IPS DF 4.7 (cell line): ENCODE measurements around the gene KRTAP12-4.
"Not testable (repeated sequence)": the region's sequence is repeated elsewhere in the genome, so short reads cannot be mapped to it uniquely, and the experiment has no call there.

Experiments used
- DNase-seq: peaks from one replicate; pipeline ENCODE4 v3.0.0-alpha.2; 2013; ENCODE audit warnings: low spot score; ENCODE audit errors: extremely low read depth

Gene KRTAP12-4

GRCh38 chr21:44657635-44658540, 3.4 kb upstream of the KRTAP12-4 start, which contains the start of gene KRTAP12-3:
TSS of gene KRTAP12-3 (plus strand) at chr21:44657932. CDS start at chr21:44657980, 48 bp downstream.
- DNase-seq = no peak

GRCh38 chr21:44656868-44657267, 2.4 kb upstream of the KRTAP12-4 start:
- DNase-seq = no peak

DNA sequence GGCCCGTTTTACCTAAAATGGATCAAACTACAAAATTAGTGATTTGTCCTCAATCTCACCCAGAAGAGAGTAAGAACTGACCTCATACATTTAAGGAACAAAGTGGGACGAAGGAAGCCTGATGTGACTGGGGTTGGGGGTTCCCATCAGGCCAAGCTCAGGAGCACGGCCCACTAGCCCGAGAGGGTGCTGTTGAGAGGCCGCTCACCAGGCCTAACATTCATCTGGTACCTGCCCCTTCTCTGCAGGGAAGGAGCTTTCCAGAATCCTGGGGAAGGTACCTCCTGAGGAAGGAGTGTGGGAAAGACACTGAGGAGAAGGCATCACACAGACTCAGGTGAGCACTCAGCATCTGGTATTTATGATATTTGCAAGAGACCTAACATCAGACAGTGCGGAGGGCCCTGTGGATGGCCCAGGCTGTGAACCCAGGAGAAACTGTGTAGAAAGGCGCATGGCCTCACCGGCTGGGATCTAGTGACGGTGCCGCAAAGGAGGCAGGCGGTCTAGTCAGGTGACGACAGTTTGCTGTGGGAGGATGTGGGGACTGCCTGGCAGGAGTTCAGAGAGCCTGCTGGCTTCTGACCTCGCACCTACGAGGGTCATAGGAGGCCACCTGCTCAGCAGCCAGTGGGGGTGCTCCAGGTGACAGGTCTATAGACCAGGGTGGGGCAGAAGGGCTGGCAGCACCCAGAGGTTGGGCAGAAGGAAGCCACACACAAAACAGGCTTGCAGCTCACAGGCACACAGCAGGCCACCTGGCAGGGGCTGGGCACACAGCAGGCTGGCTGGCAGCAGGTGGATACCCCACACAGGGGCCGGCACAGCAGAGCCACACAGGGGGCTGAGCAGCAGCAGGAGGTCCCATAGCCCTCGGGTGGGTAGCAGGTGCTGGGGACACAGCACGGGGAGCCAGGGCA, 543 bp downstream of the KRTAP12-4 start:
- no peak for DNase-seq

DNA sequence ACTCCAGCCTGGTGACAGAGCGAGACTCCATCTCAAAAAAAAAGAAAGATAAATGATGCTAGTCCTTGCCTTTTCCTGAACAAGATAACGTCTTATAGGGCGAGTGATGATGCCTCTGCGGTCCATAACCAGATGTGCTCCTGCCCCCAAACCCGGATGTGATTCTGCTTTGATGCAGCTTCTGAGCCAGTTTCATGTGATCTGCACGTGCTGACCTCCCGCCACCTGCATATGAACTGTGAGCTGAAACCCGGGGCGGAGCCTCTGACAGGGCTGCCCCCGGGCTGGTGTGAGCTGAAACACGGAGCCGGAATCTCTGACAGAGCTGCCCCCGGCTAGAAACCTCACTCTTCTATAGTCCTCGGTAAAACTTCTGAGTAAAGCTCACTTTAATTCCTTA, 1.3 kb downstream of the KRTAP12-4 start:
- no peak for DNase-seq

DNA sequence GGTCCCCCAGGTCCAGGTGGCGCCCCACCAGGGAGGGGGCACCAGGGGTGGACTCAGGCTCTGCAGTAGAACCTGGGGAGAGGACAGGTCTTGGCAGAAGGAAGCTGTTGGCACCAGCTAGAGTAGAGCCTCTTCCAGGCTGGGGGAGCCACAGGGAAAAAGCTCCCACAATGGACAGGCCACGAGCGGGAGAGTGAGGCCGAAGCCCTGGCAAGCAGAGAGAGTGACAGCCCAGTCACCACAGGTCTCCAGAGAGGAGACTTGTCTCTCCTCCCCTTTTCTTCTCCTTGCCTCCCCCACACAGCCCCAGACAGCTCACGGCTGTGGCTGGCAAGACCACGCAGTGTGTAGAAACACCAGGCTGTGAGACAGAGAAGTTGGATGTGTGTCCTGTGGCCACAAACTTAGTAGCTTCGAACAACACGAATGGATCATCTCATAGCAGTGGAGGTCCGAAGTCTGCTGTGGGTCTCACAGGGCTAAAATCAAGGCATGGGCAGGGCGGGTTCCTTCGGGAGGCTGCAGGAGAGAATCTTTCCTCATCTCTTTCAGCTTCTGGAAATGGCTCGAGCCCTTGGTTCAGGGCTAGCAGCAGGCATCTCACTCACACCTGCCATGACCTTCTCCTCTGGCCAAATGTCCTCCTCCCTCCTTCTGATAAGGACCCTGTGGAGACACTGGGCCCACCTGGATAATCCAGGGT, 3.3 kb downstream of the KRTAP12-4 start:
- DNase-seq = no peak

GRCh38 chr21:44650265-44650972, 4.0 kb downstream of the KRTAP12-4 start:
- DNase-seq = no peak

DNA sequence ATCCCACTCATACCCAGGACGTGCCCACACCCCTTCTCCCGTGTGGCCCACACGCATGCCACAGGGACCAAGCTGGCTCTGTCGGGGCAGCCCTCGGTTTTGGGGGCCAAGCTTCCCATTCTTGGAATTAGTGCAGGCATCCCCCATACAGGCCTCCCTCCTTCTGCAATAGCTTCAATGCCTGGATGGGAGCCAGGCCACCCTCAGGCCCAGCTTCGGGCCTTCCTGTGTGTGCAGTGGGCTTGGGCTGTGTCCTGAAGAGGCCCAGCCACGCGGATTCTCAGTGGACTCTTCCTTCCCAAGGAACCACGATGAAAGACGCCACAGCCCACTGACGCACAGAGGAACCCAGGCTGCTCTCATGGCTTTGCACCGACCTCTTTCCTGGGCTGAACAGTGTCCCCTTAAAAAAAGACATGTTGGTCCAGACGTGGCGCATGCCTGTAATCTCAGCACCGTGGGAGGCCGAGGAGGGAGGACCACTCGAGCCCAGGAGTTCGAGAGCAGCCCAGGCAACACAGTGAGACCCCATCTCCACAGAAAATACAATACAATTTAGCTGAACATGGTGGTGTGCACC, 4.8 kb downstream of the KRTAP12-4 start:
- no peak for DNase-seq

- DNase-seq = no peak
Measured at GRCh38 chr21:44648557-44649311, 5.7 kb downstream of the KRTAP12-4 start.

DNA sequence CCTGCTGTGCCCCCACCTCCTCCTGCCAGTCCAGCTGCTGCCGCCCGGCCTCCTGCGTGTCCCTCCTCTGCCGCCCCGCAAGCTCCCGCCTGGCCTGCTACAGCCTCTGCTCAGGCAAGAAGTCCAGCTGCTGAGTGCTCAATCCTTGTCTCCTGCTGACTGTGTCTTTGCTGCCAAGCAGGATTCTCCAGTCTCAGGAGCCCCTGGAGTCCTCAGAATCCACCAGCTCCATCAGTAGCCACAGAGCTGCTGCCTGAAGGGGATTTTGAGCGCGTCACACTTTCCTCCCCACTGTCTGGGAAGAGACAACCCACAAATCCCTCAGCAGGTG, 7.3 kb downstream of the KRTAP12-4 start:
- DNase-seq = no peak

DNA sequence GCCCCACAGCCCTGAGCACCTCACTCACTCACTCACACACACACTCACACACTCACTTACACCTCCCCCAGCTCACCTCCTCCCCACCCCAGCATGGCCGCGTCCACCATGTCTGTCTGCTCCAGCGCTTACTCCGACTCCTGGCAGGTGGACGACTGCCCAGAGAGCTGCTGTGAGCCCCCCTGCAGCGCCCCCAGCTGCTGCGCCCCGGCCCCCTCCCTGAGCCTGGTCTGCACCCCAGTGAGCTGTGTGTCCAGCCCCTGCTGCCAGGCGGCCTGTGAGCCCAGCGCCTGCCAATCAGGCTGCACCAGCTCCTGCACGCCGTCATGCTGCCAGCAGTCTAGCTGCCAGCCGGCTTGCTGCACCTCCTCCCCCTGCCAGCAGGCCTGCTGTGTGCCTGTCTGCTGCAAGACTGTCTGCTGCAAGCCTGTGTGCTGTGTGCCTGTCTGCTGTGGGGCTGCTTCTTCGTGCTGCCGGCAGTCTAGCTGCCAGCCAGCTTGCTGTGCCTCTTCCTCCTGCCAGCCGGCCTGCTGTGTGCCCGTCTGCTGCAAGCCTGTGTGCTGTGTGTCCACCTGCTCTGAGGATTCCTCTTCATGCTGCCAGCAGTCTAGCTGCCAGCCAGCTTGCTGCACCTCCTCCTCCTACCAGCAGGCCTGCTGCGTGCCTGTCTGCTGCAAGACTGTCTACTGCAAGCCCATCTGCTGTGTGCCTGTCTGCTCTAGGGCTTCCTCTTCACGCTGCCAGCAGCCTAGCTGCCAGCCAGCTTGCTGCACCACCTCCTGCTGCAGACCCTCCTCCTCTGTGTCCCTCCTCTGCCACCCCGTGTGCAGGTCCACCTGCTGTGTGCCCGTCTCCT, 7.9 kb downstream of the KRTAP12-4 start, which contains the start of gene KRTAP10-11:
TSS of gene KRTAP10-11 (plus strand) at position 49 of the 856 bp plus-strand sequence. CDS start at position 94, 45 bp downstream.
- not testable (repeated sequence) for DNase-seq

GRCh38 chr21:44644878-44645277, 9.6 kb downstream of the KRTAP12-4 start:
- no peak for DNase-seq

DNA sequence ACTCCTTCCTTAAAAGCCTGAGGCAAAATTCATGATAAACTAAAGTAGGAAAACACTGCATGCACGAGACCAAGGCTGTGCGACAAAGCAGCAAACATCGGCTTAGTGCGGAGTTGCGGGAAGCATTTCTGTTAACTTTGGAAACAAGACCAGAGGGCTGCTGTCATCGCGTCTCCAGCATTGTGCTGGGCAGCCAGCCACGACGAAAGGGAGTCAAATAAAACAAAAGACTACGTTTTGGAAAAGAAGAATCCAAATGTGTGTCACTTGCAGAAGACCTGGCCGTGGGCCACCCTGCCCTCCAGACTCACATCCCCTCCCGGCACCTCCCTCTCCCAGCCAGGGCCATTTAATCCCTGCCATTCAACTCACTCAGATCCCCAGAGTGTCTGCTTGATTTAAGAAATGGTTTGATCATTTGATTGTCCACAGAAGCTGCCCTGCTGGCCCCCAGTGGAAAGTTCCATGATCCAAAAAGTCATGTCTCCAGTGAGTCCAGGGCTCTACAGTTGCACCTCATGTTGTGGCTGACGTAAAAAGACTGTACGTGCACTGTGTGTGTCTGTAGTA, 10.6 kb downstream of the KRTAP12-4 start:
- DNase-seq = no peak

DNA sequence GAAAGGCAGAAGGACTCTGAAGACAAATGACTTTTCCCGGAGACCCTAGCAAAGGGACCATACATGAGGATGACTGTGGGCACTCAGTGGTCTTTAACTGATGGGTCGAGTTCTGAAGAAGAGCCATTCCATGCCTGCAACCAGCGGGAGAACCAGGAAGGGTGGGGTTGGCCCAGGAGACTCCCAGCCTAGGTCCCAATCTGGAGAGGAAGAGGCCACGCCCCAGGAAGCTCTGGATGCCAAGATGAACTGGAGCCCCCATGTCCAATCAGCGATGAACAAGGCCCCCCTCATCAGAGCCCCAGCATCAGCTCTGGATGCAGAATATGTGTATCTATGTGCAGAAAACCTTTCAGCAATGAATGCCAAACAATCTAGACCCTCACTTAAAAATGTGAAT, 13.7 kb downstream of the KRTAP12-4 start:
- DNase-seq = no peak

DNA sequence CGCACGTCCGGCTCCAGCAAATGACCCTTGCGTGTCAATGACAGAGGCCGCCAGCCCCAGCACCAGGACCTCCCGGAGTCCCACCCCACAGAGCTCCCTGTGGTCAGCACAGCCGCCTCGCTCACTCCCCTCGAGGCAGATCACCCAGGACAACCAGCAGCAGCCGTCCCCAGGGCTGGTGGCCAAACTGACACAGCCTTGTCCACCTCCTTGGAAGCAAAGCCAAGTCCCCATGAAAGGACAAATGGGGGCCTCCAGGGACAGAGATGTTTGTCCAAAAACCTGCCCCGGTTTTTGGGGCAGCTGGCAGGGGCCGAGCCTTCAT, 15.2 kb downstream of the KRTAP12-4 start:
- no peak for DNase-seq

DNA sequence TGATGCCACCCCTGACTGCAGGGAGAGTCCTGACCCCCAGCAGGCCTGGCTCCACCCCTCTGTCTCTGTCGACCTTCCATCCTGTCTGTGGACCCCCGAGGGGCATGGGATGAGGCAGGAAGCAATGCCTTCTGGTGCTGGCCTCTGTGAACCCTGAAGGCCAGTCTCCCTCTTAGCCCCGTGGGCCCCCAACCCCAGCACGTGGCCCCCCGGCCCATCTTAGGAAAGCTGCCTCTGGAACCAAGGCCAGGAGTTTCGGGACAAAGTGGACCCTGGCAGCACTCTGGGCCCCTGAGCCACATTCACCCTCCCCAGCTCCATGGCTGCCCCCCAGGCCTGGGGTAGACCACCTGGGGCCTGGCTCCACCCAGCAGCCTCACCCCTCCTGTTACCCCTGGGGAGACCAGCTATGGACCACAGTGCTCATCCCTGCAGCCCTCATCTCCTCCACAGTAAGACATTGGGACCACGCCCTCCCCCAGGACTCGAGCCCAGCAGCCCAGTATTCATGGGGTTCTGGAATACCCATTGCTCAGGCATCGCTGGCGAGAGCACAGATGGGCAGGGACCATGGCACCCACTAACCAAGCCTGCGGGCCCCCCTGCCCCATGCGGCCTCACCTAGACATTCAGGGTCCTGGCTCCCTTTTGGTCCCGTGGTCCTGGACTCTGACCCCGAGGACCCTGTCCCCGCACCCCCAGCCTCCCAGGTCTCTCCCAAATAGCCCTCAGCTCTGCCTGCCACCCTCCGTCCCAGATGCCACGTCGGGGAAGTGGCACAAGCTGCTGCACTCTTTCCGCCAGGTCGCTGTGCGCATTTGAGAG, 15.7 kb downstream of the KRTAP12-4 start:
- not testable (repeated sequence) for DNase-seq

GRCh38 chr21:44637851-44638348, 16.6 kb downstream of the KRTAP12-4 start:
- DNase-seq = not testable (repeated sequence)
